ENCODE data around the gene CDKAL1.

GRCh38 chr6:21163110-21163837 is 629.0 kb downstream of the CDKAL1 start:
- TF ChIP-seq CTCF (IDR thresholded peaks at IDR 0.05 in 2 of 3, conservative IDR thresholded peaks at IDR 0.05 in 1 of 3; ENCODE audit: control insufficient read depth in 2 of 3, extremely low read depth in 1 of 3, insufficient read depth in 1 of 3, low read depth in 3 of 3, low read length in 3 of 3) = no peak
- TF ChIP-seq CHD2 (IDR thresholded peaks at IDR 0.05; ENCODE audit: borderline replicate concordance, low read depth, low read length) = no peak
- TF ChIP-seq HDGF (IDR thresholded peaks at IDR 0.05) = no peak
- no peak for TF ChIP-seq MXI1 (IDR thresholded peaks at IDR 0.05; ENCODE audit: low read depth, low read length)
- no peak for TF ChIP-seq MAX (IDR thresholded peaks at IDR 0.05; ENCODE audit: low read depth, low read length)
- TF ChIP-seq GABPA (IDR thresholded peaks at IDR 0.05; ENCODE audit: low read depth) = no peak
- no peak for TF ChIP-seq ZNF207 (IDR thresholded peaks at IDR 0.05; ENCODE audit: borderline replicate concordance)
- TF ChIP-seq RELA (IDR thresholded peaks at IDR 0.05; ENCODE audit: borderline replicate concordance, partially characterized antibody) = no peak
